Common myeloid progenitor, CD34-positive (primary cell): ENCODE data around the gene ZNF160.
A peak's percentile ranks its signal among the peaks of the same experiment; 100 is the strongest.

Experiments used
- CTCF ChIA-PET: fragments of 350-600 bp; sonication (Branson Sonifier 250); formaldehyde crosslinking; loops from one replicate; lab custom pipeline; 2021; ENCODE audit warnings: antibody characterized with exemption; lab: Charles Lee
- POLR2A ChIA-PET: fragments of 350-600 bp; sonication (Branson Sonifier 250); formaldehyde crosslinking; loops from one replicate; lab custom pipeline; 2021; ENCODE audit warnings: antibody characterized with exemption; lab: Charles Lee
- DNase-seq, 3 donors: peaks; one replicate each; pipeline versions ENCODE4 v3.0.0 to v3.0.0-alpha.2; 2013
- H3K27ac ChIP-seq, 2 experiments: 1 replicate in 1 of 2; 2 replicates in 1 of 2; pipeline ENCODE4 v1.7.0; 2013; ENCODE audit warnings: inconsistent platforms in 2 of 2, low read length in 2 of 2, mild to moderate bottlenecking in 2 of 2, low read depth in 1 of 2, moderate library complexity in 1 of 2; ENCODE audit not compliant: severe bottlenecking in 2 of 2, insufficient read depth in 1 of 2, poor library complexity in 1 of 2
- H3K27me3 ChIP-seq, 5 experiments: replicated peaks in 2 of 5; 1 replicate in 3 of 5; 2 replicates in 2 of 5; pipeline versions ENCODE4 v1.6.1 to v1.7.0; 2013; ENCODE audit warnings: low read length in 4 of 5, mild to moderate bottlenecking in 2 of 5, moderate library complexity in 2 of 5, inconsistent platforms in 1 of 5; ENCODE audit not compliant: insufficient read depth in 5 of 5, control insufficient read depth in 4 of 5
- H3K36me3 ChIP-seq, 4 experiments: 1 replicate in 2 of 4; 2 replicates in 2 of 4; pipeline versions ENCODE4 v1.6.1 to v1.7.0; 2013; ENCODE audit warnings: low read length in 3 of 4, control low read depth in 1 of 4, mild to moderate bottlenecking in 1 of 4; ENCODE audit not compliant: control insufficient read depth in 4 of 4, insufficient read depth in 4 of 4
- H3K4me1 ChIP-seq, 4 experiments: 1 replicate in 3 of 4; 2 replicates in 1 of 4; pipeline versions ENCODE4 v1.6.1 to v1.7.1; 2013; ENCODE audit warnings: low read length in 3 of 4, mild to moderate bottlenecking in 3 of 4, control low read depth in 1 of 4, inconsistent platforms in 1 of 4, moderate library complexity in 1 of 4; ENCODE audit not compliant: control insufficient read depth in 4 of 4, insufficient read depth in 4 of 4; ENCODE audit errors: control extremely low read depth in 1 of 4
- H3K4me3 ChIP-seq, 7 experiments: 1 replicate in 4 of 7; 2 replicates in 3 of 7; pipeline versions ENCODE4 v1.5.1 to v1.7.0; 2013; ENCODE audit warnings: mild to moderate bottlenecking in 7 of 7, low read length in 6 of 7, moderate library complexity in 6 of 7, inconsistent platforms in 2 of 7, low read depth in 2 of 7, control low read depth in 1 of 7; ENCODE audit not compliant: insufficient read depth in 4 of 7, control insufficient read depth in 1 of 7; ENCODE audit errors: extremely low read depth in 1 of 7
- H3K9me3 ChIP-seq, 5 experiments: 1 replicate in 4 of 5; 2 replicates in 1 of 5; pipeline versions ENCODE4 v1.6.1 to v1.7.1; 2013; ENCODE audit warnings: low read length in 4 of 5, mild to moderate bottlenecking in 2 of 5, inconsistent platforms in 1 of 5, low read depth in 1 of 5, moderate library complexity in 1 of 5; ENCODE audit not compliant: control insufficient read depth in 4 of 5, insufficient read depth in 2 of 5; ENCODE audit errors: control extremely low read depth in 1 of 5
- WGBS: methylation state at CpG from one replicate; pipeline ENCODE4 v1.1.5; 2013; ENCODE audit not compliant: insufficient coverage; 5-methylcytosine and 5-hydroxymethylcytosine counted together

Gene ZNF160

DNA sequence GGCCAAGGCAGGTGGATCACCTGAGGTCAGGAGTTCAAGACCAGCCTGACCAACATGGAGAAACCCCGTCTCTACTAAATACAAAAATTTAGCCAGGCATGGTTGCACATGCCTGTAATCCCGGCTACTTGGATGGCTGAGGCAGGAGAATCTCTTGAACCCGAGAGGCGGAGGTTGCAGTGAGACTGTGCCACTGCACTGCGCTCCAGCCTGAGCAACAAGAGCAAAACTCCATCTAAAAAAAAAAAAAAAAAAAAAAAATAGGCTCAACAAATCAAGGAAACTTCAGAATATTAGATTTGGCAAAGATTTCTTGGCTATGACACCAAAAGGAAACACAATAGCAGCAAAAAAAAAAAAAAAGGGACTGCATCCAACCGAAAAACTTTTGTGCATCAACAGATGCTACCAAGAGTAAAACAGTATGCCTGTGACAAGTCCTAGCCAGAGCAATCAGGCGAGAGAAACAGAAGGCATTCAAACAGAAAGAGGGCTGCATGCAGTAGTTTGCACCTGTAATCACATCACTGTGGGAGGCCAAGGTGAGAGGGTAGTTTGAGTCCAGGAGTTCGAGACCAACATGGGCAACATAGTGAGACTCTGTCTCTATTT is 23.8 kb downstream of the ZNF160 start:
- POLR2A ChIA-PET: no interaction called here
- DNase-seq: no peak
- Histone ChIP-seq H3K4me3 (no peak overlapping the region), H3K9me3 (peaks cover 0 to 79% (median 41%) of the 10 kb centered on the region in 5 experiments), H3K4me1 (no peaks in the 10 kb centered on the region), H3K36me3 (peaks cover 20 to 91% (median 55%) of the 10 kb centered on the region in 4 experiments), H3K27me3 (no peaks in the 10 kb centered on the region), H3K27ac (no peak overlapping the region)
- CTCF ChIA-PET: no interaction called here
- 100% methylated on average over 7 of the region's 8 CpGs for WGBS

DNA sequence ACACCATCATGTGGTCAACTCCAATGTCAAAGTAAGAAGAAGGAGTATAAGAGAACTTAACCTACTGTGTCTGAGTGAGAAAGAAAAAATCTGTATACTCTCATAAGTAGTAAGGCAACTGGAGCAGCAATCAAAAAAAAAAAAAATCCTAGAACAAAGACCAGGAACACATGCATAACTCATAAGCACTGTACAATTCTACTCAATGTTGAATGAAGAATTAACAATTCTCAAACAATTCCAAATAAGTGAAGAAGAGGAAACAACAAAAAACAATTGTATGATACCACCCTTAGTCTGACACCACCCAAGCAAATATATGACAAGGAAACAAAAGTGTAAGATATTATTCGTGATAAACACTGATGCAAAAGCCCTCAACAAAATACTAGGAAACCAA is 24.6 kb downstream of the ZNF160 start:
- Histone ChIP-seq H3K36me3 (peaks cover 20 to 91% (median 53%) of the 10 kb centered on the region in 4 experiments), H3K4me3 (no peak overlapping the region), H3K27me3 (no peaks in the 10 kb centered on the region), H3K27ac (no peak overlapping the region), H3K9me3 (peaks cover 0 to 82% (median 43%) of the 10 kb centered on the region in 5 experiments), H3K4me1 (no peaks in the 10 kb centered on the region)
- ChIA-PET POLR2A (no interaction called here), CTCF (no interaction called here)
- 100% methylated on average over 1 of the region's 1 CpG for WGBS
- no peak for DNase-seq

DNA sequence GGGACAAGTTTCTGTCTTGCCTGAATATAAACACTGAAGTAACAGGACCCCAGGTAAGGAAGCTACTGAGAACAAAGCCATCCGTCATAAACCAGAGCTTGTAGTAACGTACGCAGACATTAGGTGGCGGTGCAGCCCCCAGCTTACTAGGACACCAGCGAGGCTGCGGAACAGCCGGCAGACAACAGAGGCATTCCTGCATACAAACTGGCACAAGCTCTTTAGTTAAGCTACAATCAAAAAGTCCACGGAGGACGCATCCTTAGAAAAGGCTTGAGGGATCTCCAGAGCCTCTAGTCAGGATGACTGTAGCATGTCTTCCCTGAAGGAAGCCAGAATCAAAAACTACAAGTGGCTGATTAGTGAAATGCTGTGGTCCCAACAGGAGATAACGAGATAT is 26.2 kb downstream of the ZNF160 start:
- no peak overlapping the region for H3K4me3 ChIP-seq
- ChIA-PET CTCF (no interaction called here), POLR2A (interaction anchor here (0.5 kb wide), 1 partner anchor 59 kb away, joined by 3 read pairs; no protein-coding TSS in a partner anchor)
- H3K27ac ChIP-seq: no peak overlapping the region
- 87% methylated on average over 10 of the region's 10 CpGs for WGBS
- peaks cover 24 to 91% (median 53%) of the 10 kb centered on the region in 4 experiments for H3K36me3 ChIP-seq
- peak; percentile 11 to 25 (median 14) for DNase-seq
- H3K27me3 ChIP-seq: no peaks in the 10 kb centered on the region
- no peaks in the 10 kb centered on the region for H3K4me1 ChIP-seq
- peaks cover 6 to 82% (median 44%) of the 10 kb centered on the region in 5 experiments for H3K9me3 ChIP-seq

DNA sequence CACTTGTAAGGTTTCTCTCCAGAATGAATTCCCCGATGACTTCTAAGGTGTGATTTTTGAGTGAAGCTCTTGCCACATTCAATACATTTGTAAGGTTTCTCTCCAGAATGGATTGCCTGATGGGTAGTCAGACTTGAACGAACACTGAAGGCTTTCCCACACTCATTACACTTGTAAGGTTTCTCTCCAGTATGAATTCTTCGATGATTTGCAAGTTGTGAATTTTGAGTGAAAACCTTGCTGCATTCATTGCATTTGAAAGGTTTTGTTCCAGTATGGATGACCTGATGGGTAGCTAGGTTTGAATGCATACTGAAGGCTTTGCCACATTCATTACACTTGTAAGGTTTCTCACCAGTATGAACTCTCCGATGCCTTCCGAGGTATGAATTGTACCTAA is 34.4 kb downstream of the ZNF160 start:
- peaks cover 37 to 79% (median 57%) of the 10 kb centered on the region in 5 experiments for H3K9me3 ChIP-seq
- POLR2A ChIA-PET: no interaction called here
- DNase-seq: no peak

DNA sequence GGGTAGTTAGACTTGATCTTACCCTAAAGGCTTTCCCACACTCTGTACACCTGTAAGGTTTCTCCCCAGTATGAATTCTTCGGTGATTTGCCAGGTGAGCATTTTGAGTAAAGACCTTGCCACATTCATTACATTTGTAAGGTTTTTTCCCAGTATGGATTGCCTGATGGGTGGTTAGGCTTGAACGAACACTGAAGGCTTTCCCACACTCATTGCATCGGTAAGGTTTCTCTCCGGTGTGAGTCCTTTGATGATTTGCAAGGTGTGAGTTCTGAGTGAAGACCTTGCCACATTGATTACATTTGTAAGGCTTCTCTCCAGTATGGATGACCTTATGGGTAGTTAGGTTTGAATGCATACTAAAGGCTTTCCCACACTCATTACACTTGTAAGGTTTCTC is 35.0 kb downstream of the ZNF160 start:
- ChIA-PET CTCF (no interaction called here), POLR2A (no interaction called here)
- DNase-seq: no peak
- H3K36me3 ChIP-seq: peaks cover 43 to 72% (median 48%) of the 10 kb centered on the region in 4 experiments
- H3K27ac ChIP-seq: no peak overlapping the region
- H3K4me1 ChIP-seq: no peaks in the 10 kb centered on the region
- WGBS: no CpG with 5 or more reads among the region's 4 CpGs
- peaks cover 37 to 81% (median 54%) of the 10 kb centered on the region in 5 experiments for H3K9me3 ChIP-seq
- peak overlapping the region in 1 of 7 experiments; percentile 0 for H3K4me3 ChIP-seq
- no peaks in the 10 kb centered on the region for H3K27me3 ChIP-seq

More for the DNA sequence above, 34.4 kb downstream of the ZNF160 start:
- Histone ChIP-seq H3K4me1 (no peaks in the 10 kb centered on the region), H3K27me3 (no peaks in the 10 kb centered on the region), H3K36me3 (peaks cover 47 to 79% (median 52%) of the 10 kb centered on the region in 4 experiments), H3K4me3 (peak overlapping the region in 1 of 7 experiments; percentile 37), H3K27ac (no peak overlapping the region)
- WGBS: 100% methylated on average over 3 of the region's 5 CpGs
- CTCF ChIA-PET: no interaction called here

DNA sequence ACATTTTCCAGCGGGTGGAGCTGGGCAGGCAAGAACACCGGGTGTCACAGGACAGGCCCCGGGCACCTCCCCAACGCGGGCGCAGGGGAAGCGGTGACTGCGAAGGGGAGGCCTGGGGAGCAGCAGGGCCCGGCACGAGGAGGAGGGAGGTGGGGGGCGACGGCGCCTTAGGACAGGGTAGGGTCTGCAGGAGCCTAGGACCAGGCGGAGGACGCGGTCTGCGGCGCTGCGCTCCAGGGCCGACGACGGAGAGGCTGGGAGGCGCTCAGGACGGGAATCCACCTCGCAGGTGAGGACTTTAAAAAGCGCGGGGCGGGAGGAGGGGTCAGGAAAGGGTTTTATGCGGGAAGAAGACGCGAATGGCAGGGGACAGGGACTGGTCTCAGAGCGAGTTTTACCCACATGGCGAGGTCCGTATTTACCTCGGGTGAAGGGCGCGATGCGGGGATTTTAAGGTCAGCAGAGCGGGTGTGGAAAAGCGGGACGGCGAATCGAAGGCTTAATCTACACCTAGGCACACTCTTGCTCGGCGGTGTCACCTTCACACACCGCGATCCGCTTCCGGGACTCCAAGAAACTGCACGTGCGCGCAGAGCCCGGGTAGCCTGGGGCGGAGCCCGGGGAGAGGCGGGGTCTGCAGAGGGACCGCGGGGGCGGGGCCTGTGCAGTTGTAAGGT is 45.2 kb downstream of the ZNF160 start:
- POLR2A ChIA-PET: no interaction called here
- peaks cover 0 to 26% (median 9%) of the 10 kb centered on the region in 5 experiments for H3K27me3 ChIP-seq
- H3K4me1 ChIP-seq: peaks cover 0 to 7% (median 1%) of the 10 kb centered on the region in 4 experiments
- H3K9me3 ChIP-seq: peaks cover 0 to 55% (median 46%) of the 10 kb centered on the region in 5 experiments
- WGBS: 7% methylated on average over 53 of the region's 59 CpGs
- peak; percentile 18 to 55 (median 40) for DNase-seq
- H3K36me3 ChIP-seq: no peaks in the 10 kb centered on the region
- CTCF ChIA-PET: interaction anchor here (0.6 kb wide), 1 partner anchor 40 kb away, joined by 3 read pairs; no protein-coding TSS in a partner anchor
- H3K4me3 ChIP-seq: peak overlapping the region in 6 of 7 experiments; percentile 13 to 45 (median 27)
- no peak overlapping the region for H3K27ac ChIP-seq

DNA sequence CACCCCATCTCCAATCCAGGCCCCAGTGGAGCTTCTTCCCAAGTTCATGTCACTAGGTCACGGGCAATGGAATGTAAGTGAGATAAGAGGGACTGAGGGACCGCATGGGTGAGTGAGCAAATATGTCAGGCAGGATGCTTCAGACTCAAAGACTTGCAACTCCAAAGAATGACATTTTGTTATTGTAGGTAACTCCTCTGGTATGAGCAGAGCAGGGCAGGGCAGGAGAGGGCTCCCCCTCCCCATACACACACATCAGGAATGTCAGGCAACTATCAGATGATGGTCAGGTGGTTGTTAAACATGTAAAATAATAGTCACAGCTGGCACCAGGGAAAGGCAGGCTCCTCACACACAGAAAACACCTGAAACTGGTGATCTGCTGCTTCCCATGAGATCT is 48.1 kb downstream of the ZNF160 start:
- DNase-seq: no peak
- CTCF ChIA-PET: no interaction called here
- Histone ChIP-seq H3K4me1 (peaks cover 0 to 7% (median 1%) of the 10 kb centered on the region in 4 experiments), H3K4me3 (no peak overlapping the region), H3K9me3 (peaks cover 0 to 47% (median 35%) of the 10 kb centered on the region in 5 experiments), H3K27me3 (peaks cover 0 to 26% (median 9%) of the 10 kb centered on the region in 5 experiments), H3K36me3 (no peaks in the 10 kb centered on the region), H3K27ac (no peak overlapping the region)
- POLR2A ChIA-PET: no interaction called here
- WGBS: no CpG with 5 or more reads among the region's 2 CpGs
